Left lung (tissue), 10 donors: ENCODE measurements around the gene EHD4. TPM values are rescaled to one million over a fixed set of nuclear protein-coding genes. Genes with fewer than 3 reads are reported as not detected.
A peak's percentile ranks its signal among the peaks of the same experiment; 100 is the strongest.

Source experiments
- ATAC-seq: fragments of 200-7000 bp; cut with Tn5 transposase; one replicate; pipeline ENCODE4 v1.9.1; 2020; ENCODE audit warnings: moderate library complexity
- DNase-seq, 4 donors: peaks; one replicate each; pipeline ENCODE4 v3.0.0-alpha.2; 2013 to 2020
- H3K27ac ChIP-seq, 2 donors: fragments of 200-600 bp; sonication (generic) in 1 of 2; one replicate each; pipeline versions ENCODE4 v1.5.0 to v1.8.0; 2020 to 2021
- H3K27me3 ChIP-seq, 2 donors: fragments of 200-600 bp; sonication (generic) in 1 of 2; one replicate each; pipeline versions ENCODE4 v1.5.0 to v1.8.0; 2020 to 2021
- H3K36me3 ChIP-seq, 2 donors: fragments of 200-600 bp; sonication (generic) in 1 of 2; one replicate each; pipeline versions ENCODE4 v1.5.0 to v1.8.0; 2020 to 2021
- H3K4me1 ChIP-seq, 2 donors: fragments of 200-600 bp; one replicate each; pipeline ENCODE4 v1.8.0; 2021
- H3K4me3 ChIP-seq, 2 donors: fragments of 200-600 bp; sonication (generic) in 1 of 2; one replicate each; pipeline versions ENCODE4 v1.5.0 to v1.8.0; 2020 to 2021; ENCODE audit warnings: mild to moderate bottlenecking in 1 of 2
- H3K9me3 ChIP-seq, 2 donors: fragments of 200-600 bp; sonication (generic) in 1 of 2; one replicate each; pipeline versions ENCODE4 v1.5.0 to v1.8.0; 2020 to 2021
- intact Hi-C, 2 donors: fragments of 100-400 bp; cut with DNase I; formaldehyde crosslinking; loops; one replicate each; pipeline versions ENCODE4 v1.11.2 to v1.14.2; 2022
- polyA plus RNA-seq, 6 donors: library from polyadenylated mRNA; unstranded; fragments of 120-200 nt; gene quantifications; one replicate each; pipeline ENCODE4 v1.2.1, GENCODE V29; 2013; ENCODE audit not compliant: insufficient read length in 6 of 6
- total RNA-seq, 2 donors: library from RNA; stranded (reverse); fragmentation: NEBNext Ultra II Directional; extraction: Animal tissue kit (Norgen Biotek cat#: 25700); gene quantifications; one replicate each; pipeline ENCODE4 v1.2.1, GENCODE V29; 2021
- TF ChIP-seq, protein P1 (sequence below), 2 donors: fragments of 200-600 bp; sonication (generic) in 1 of 2; IDR thresholded peaks; one replicate each; pipeline versions ENCODE4 v1.5.0 to v1.8.0; 2021; ENCODE audit warnings: antibody characterized with exemption in 2 of 2
- donor health status: DM: no; HTN: yes; CAD: no.
- donor health status: DM: no; HTN: no; CAD: no.

Gene EHD4
- total and polyA plus RNA-seq, 8 donors, result 11.7 to 32.6 (median 13.1) TPM

DNA sequence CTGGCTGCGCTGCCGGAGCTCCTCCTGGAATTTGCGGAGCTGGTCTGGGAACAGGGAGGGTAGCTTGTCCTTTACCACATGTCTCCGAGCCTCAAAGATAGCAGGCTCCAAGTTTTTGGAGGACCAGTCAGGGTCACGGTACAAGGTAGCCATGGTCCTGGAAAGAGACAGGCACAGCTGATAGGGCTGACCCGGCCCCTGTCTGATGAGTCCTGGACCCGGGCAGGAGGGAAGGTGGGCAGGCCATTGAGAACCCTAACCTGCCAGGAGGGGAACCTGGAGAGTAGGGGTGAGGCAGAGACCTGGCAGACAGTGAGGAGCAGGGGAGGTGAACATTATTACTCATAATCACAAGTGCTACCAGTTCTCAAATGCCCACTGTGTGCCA is 20.4 kb upstream of the EHD4 start:
- H3K9me3 ChIP-seq, result no peaks in the 10 kb centered on the region
- TF ChIP-seq, protein P1, sequence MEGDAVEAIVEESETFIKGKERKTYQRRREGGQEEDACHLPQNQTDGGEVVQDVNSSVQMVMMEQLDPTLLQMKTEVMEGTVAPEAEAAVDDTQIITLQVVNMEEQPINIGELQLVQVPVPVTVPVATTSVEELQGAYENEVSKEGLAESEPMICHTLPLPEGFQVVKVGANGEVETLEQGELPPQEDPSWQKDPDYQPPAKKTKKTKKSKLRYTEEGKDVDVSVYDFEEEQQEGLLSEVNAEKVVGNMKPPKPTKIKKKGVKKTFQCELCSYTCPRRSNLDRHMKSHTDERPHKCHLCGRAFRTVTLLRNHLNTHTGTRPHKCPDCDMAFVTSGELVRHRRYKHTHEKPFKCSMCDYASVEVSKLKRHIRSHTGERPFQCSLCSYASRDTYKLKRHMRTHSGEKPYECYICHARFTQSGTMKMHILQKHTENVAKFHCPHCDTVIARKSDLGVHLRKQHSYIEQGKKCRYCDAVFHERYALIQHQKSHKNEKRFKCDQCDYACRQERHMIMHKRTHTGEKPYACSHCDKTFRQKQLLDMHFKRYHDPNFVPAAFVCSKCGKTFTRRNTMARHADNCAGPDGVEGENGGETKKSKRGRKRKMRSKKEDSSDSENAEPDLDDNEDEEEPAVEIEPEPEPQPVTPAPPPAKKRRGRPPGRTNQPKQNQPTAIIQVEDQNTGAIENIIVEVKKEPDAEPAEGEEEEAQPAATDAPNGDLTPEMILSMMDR (IDR thresholded peaks at IDR 0.05), result no peak
- H3K4me3 ChIP-seq, result no peak overlapping the region
- peaks cover 0 to 10% of the 10 kb centered on the region in 2 donors for H3K4me1 ChIP-seq
- DNase-seq, result peak in 1 of 4 donors; percentile 45
- intact Hi-C loops, result loop anchor here in 1 of 2 donors (5.0 kb wide), 1 partner anchor 145 kb away; no protein-coding TSS in a partner anchor
- H3K27me3 ChIP-seq, result no peaks in the 10 kb centered on the region
- no peak for ATAC-seq
- no peak overlapping the region for H3K27ac ChIP-seq
- H3K36me3 ChIP-seq, result no peaks in the 10 kb centered on the region

- intact Hi-C loops, result loop anchor here in 1 of 2 donors (5.0 kb wide), 1 partner anchor 145 kb away; no protein-coding TSS in a partner anchor
- H3K27ac ChIP-seq, result no peak overlapping the region
- no peaks in the 10 kb centered on the region for H3K9me3 ChIP-seq
- TF ChIP-seq, protein P1 (IDR thresholded peaks at IDR 0.05), result no peak
- DNase-seq, result peak in 1 of 4 donors; percentile 34
- peaks cover 0 to 10% of the 10 kb centered on the region in 2 donors for H3K4me1 ChIP-seq
- H3K36me3 ChIP-seq, result no peaks in the 10 kb centered on the region
- no peak for ATAC-seq
- H3K27me3 ChIP-seq, result no peaks in the 10 kb centered on the region
- H3K4me3 ChIP-seq, result no peak overlapping the region
These were observed 19.9 kb upstream of the EHD4 start for GRCh38 chr15:41992151-41992802.

GRCh38 chr15:41990691-41991090 is 18.3 kb upstream of the EHD4 start:
- DNase-seq (peak in 1 of 4 donors; percentile 31), ATAC-seq (no peak)
- Histone ChIP-seq H3K27me3 (no peaks in the 10 kb centered on the region), H3K4me3 (no peak overlapping the region), H3K9me3 (no peaks in the 10 kb centered on the region), H3K27ac (no peak overlapping the region), H3K4me1 (peaks cover 0 to 10% of the 10 kb centered on the region in 2 donors), H3K36me3 (no peaks in the 10 kb centered on the region)
- TF ChIP-seq, protein P1 (IDR thresholded peaks at IDR 0.05), result no peak
- intact Hi-C loops, result loop anchor here in 1 of 2 donors (5.0 kb wide), 1 partner anchor 147 kb away; no protein-coding TSS in a partner anchor

GRCh38 chr15:41990243-41990605 is 17.9 kb upstream of the EHD4 start:
- Histone ChIP-seq H3K9me3 (no peaks in the 10 kb centered on the region), H3K4me3 (no peak overlapping the region), H3K27me3 (no peaks in the 10 kb centered on the region), H3K4me1 (peaks cover 0 to 10% of the 10 kb centered on the region in 2 donors), H3K27ac (no peak overlapping the region), H3K36me3 (no peaks in the 10 kb centered on the region)
- peak in 1 of 4 donors; percentile 34 for DNase-seq
- TF ChIP-seq, protein P1 (IDR thresholded peaks at IDR 0.05), result no peak
- intact Hi-C loops, result loop anchor here in 1 of 2 donors (5.0 kb wide), 1 partner anchor 147 kb away; no protein-coding TSS in a partner anchor
- ATAC-seq, result no peak

DNA sequence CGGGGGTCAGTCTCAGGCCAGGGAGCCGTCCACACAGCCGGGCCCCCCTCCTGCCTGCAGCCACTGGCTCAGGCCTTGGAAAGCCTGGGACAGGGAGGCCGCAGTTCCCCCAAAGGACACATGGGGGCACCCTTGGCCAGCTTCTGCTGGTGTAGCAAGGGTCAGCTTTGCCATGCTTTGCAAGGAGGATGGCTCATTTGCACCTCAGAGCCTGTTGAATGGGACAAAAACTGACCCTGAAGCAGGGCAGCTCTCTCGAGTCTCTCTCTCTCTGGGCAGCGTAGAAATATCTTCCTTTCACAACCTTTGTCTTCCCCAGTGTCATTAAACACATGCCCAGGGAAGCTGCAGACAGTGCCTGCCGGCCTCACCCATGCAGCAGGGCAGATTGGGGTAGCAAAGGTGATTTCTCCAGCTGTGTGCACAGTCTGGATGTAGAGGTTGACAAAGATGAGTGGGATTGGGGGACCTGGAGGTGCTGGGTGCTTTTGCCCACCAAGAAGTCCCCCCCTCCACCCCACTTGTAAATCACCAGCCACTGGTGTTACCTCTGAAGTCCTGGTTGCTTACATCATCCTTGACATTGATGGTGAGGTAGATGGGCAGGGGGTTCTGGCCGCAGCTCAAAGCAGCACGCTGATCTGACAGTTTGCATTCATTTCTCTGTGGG is 17.4 kb upstream of the EHD4 start:
- H3K9me3 ChIP-seq, result no peaks in the 10 kb centered on the region
- H3K27ac ChIP-seq, result no peak overlapping the region
- TF ChIP-seq, protein P1 (IDR thresholded peaks at IDR 0.05), result peak; percentile 98 to 99
- DNase-seq (peak; percentile 71 to 95 (median 83)), ATAC-seq (peak; percentile 94)
- intact Hi-C loops, result loop anchor here in 1 of 2 donors (5.0 kb wide), 2 partner anchors 68 to 148 kb away; no protein-coding TSS in a partner anchor
- H3K4me1 ChIP-seq, result peaks cover 0 to 10% of the 10 kb centered on the region in 2 donors
- H3K4me3 ChIP-seq, result no peak overlapping the region
- no peaks in the 10 kb centered on the region for H3K27me3 ChIP-seq
- no peaks in the 10 kb centered on the region for H3K36me3 ChIP-seq
